Measurements from ENCODE around the gene SERPINH1. TPM values are rescaled to one million over a fixed set of nuclear protein-coding genes. Genes with fewer than 3 reads are reported as not detected.
A peak's percentile ranks its signal among the peaks of the same experiment; 100 is the strongest.

SERPINH1 gene
- total RNA-seq, 4 donors from 2014 or later, result 56.9 to 111 (median 95.5) TPM

- Histone ChIP-seq H3K9me3 (no peaks in the 10 kb centered on the region), H3K36me3 (no peaks in the 10 kb centered on the region), H3K27me3 (no peaks in the 10 kb centered on the region), H3K4me3 (no peak overlapping the region), H3K4me1 (peaks cover 75% of the 10 kb centered on the region), H3K27ac (peak overlapping the region; percentile 90)
- TF ChIP-seq POLR2AphosphoS5 (IDR thresholded peaks at IDR 0.05), result no peak
- no peak for TF ChIP-seq POLR2A (IDR thresholded peaks at IDR 0.05)
- TF ChIP-seq CTCF (IDR thresholded peaks at IDR 0.05), result no peak
- TF ChIP-seq EP300 (IDR thresholded peaks at IDR 0.05), result no peak
- 20% methylated on average over 13 of the region's 17 CpGs for WGBS
- DNase-seq (ENCODE audit: low spot score in 2 of 2), result no peak
Observed at GRCh38 chr11:75557666-75558494, 4.2 kb upstream of the SERPINH1 start.

- H3K9me3 ChIP-seq, result no peaks in the 10 kb centered on the region
- H3K4me1 ChIP-seq, result peaks cover 80% of the 10 kb centered on the region
- no peaks in the 10 kb centered on the region for H3K36me3 ChIP-seq
- peak overlapping the region; percentile 27 for H3K4me3 ChIP-seq
- H3K27me3 ChIP-seq, result no peaks in the 10 kb centered on the region
- TF ChIP-seq EP300 (IDR thresholded peaks at IDR 0.05), result no peak
- TF ChIP-seq POLR2AphosphoS5 (IDR thresholded peaks at IDR 0.05), result no peak
- no peak for TF ChIP-seq CTCF (IDR thresholded peaks at IDR 0.05)
- TF ChIP-seq POLR2A (IDR thresholded peaks at IDR 0.05), result no peak
- no peak for DNase-seq (ENCODE audit: low spot score in 2 of 2)
- 14% methylated on average over 8 of the region's 8 CpGs for WGBS
- peak overlapping the region; percentile 90 for H3K27ac ChIP-seq
Observed at GRCh38 chr11:75558939-75559843, 2.9 kb upstream of the SERPINH1 start.

GRCh38 chr11:75560644-75561043 is 1.4 kb upstream of the SERPINH1 start:
- H3K4me1 ChIP-seq, result peaks cover 82% of the 10 kb centered on the region
- TF ChIP-seq CTCF (IDR thresholded peaks at IDR 0.05) (no peak), POLR2A (IDR thresholded peaks at IDR 0.05) (no peak), POLR2AphosphoS5 (IDR thresholded peaks at IDR 0.05) (no peak), EP300 (IDR thresholded peaks at IDR 0.05) (no peak)
- whole genome bisulfite sequencing, result 50% methylated on average over 1 of the region's 1 CpG
- H3K27me3 ChIP-seq, result no peaks in the 10 kb centered on the region
- H3K4me3 ChIP-seq, result no peak overlapping the region
- H3K9me3 ChIP-seq, result no peaks in the 10 kb centered on the region
- no peak overlapping the region for H3K27ac ChIP-seq
- DNase-seq (ENCODE audit: low spot score in 2 of 2), result no peak
- no peaks in the 10 kb centered on the region for H3K36me3 ChIP-seq

GRCh38 chr11:75561426-75562047 is 516 bp upstream of the SERPINH1 start:
- H3K27me3 ChIP-seq, result no peaks in the 10 kb centered on the region
- no peaks in the 10 kb centered on the region for H3K9me3 ChIP-seq
- H3K4me1 ChIP-seq, result peaks cover 89% of the 10 kb centered on the region
- TF ChIP-seq CTCF (IDR thresholded peaks at IDR 0.05) (no peak), POLR2AphosphoS5 (IDR thresholded peaks at IDR 0.05) (no peak), POLR2A (IDR thresholded peaks at IDR 0.05) (no peak), EP300 (IDR thresholded peaks at IDR 0.05) (no peak)
- H3K4me3 ChIP-seq, result peak overlapping the region; percentile 73
- no peak for DNase-seq (ENCODE audit: low spot score in 2 of 2)
- H3K36me3 ChIP-seq, result peaks cover 5% of the 10 kb centered on the region
- peak overlapping the region; percentile 96 for H3K27ac ChIP-seq
- 17% methylated on average over 19 of the region's 21 CpGs for WGBS
